Measurements from ENCODE around the gene FUT8. TPM values are rescaled to one million over a fixed set of nuclear protein-coding genes. Genes with fewer than 3 reads are reported as not detected.

Gene FUT8
- total and polyA plus RNA-seq, 8 donors: 5.8 to 42.6 (median 20.3) TPM

GRCh38 chr14:65502676-65503124 lies 90.2 kb downstream of the FUT8 start:
- Histone ChIP-seq H3K4me3 (no peak overlapping the region), H3K27me3 (no peaks in the 10 kb centered on the region), H3K4me1 (peaks cover 0 to 19% (median 18%) of the 10 kb centered on the region in 3 donors), H3K27ac (no peak overlapping the region), H3K36me3 (no peaks in the 10 kb centered on the region), H3K9me3 (no peaks in the 10 kb centered on the region)
- intact Hi-C loops (cut with DNase I): no loop called here
- DNase-seq (no peak), FAIRE-seq (no peak), ATAC-seq (no peak)
- TF ChIP-seq CTCF (IDR thresholded peaks at IDR 0.05): no peak
- 61 to 68% methylated on average over 1 of the region's 1 CpG for WGBS, 2 donors

GRCh38 chr14:65503771-65504170 lies 91.2 kb downstream of the FUT8 start:
- Histone ChIP-seq H3K27ac (no peak overlapping the region), H3K9me3 (no peaks in the 10 kb centered on the region), H3K27me3 (no peaks in the 10 kb centered on the region), H3K4me1 (peaks cover 0 to 19% (median 18%) of the 10 kb centered on the region in 3 donors), H3K36me3 (no peaks in the 10 kb centered on the region), H3K4me3 (no peak overlapping the region)
- no peak for ATAC-seq
- WGBS, 2 donors: 41 to 43% methylated on average over 3 of the region's 3 CpGs
- no peak for DNase-seq
- no peak for TF ChIP-seq CTCF (IDR thresholded peaks at IDR 0.05)
- no peak for FAIRE-seq
- intact Hi-C loops (cut with DNase I): no loop called here

GRCh38 chr14:65506801-65507200 lies 94.3 kb downstream of the FUT8 start:
- no peaks in the 10 kb centered on the region for H3K27me3 ChIP-seq
- ATAC-seq: peak; percentile 48 to 80 (median 74)
- DNase-seq: no peak
- H3K27ac ChIP-seq: no peak overlapping the region
- intact Hi-C loops (cut with DNase I): no loop called here
- H3K4me1 ChIP-seq: peaks cover 0 to 19% (median 18%) of the 10 kb centered on the region in 3 donors
- no peaks in the 10 kb centered on the region for H3K9me3 ChIP-seq
- FAIRE-seq: no peak
- 24 to 35% methylated on average over 6 of the region's 6 CpGs for WGBS, 2 donors
- no peak for TF ChIP-seq CTCF (IDR thresholded peaks at IDR 0.05)
- H3K36me3 ChIP-seq: no peaks in the 10 kb centered on the region
- no peak overlapping the region for H3K4me3 ChIP-seq

- Histone ChIP-seq H3K9me3 (no peaks in the 10 kb centered on the region), H3K4me1 (peaks cover 0 to 20% (median 17%) of the 10 kb centered on the region in 3 donors), H3K27ac (no peak overlapping the region), H3K27me3 (no peaks in the 10 kb centered on the region), H3K4me3 (no peak overlapping the region), H3K36me3 (no peaks in the 10 kb centered on the region)
- ATAC-seq (no peak), DNase-seq (no peak), FAIRE-seq (no peak)
- no peak for TF ChIP-seq CTCF (IDR thresholded peaks at IDR 0.05)
- intact Hi-C loops (cut with DNase I): no loop called here
- WGBS, 2 donors: 95 to 100% methylated on average over 3 of the region's 3 CpGs
Observed at GRCh38 chr14:65509842-65510241, 97.3 kb downstream of the FUT8 start.

- H3K4me3 ChIP-seq: no peak overlapping the region
- no peaks in the 10 kb centered on the region for H3K9me3 ChIP-seq
- H3K4me1 ChIP-seq: peaks cover 0 to 7% (median 4%) of the 10 kb centered on the region in 3 donors
- no peaks in the 10 kb centered on the region for H3K27me3 ChIP-seq
- no peaks in the 10 kb centered on the region for H3K36me3 ChIP-seq
- DNase-seq: no peak
- no peak overlapping the region for H3K27ac ChIP-seq
- intact Hi-C loops (cut with DNase I): no loop called here
- TF ChIP-seq CTCF (IDR thresholded peaks at IDR 0.05): no peak
- FAIRE-seq: no peak
- 56 to 60% methylated on average over 5 of the region's 5 CpGs for WGBS, 2 donors
- ATAC-seq: peak in 2 of 4 donors; percentile 23 to 25
Observed at GRCh38 chr14:65513671-65514070, 101.1 kb downstream of the FUT8 start.

All from pancreas (tissue), 10 donors.